Esophagus squamous epithelium (tissue), 4 donors: ENCODE results near the gene PTPRM.

Experiments used
- POLR2A ChIP-seq, 4 donors: fragments of 450-650 bp; IDR thresholded peaks; one replicate each; pipeline ENCODE4 v1.6.1; 2017; ENCODE audit warnings: antibody characterized with exemption in 4 of 4, mild to moderate bottlenecking in 4 of 4, moderate library complexity in 3 of 4
- TF ChIP-seq, protein P1 (sequence below), 6 experiments: fragments of 450-650 bp in 4 of 6; fragments of 200-600 bp in 2 of 6; sonication (generic) in 2 of 6; IDR thresholded peaks; one replicate each; pipeline ENCODE4 v1.5.1; 2016 to 2019; ENCODE audit warnings: antibody characterized with exemption in 6 of 6, mild to moderate bottlenecking in 4 of 6, moderate library complexity in 4 of 6

DNA sequence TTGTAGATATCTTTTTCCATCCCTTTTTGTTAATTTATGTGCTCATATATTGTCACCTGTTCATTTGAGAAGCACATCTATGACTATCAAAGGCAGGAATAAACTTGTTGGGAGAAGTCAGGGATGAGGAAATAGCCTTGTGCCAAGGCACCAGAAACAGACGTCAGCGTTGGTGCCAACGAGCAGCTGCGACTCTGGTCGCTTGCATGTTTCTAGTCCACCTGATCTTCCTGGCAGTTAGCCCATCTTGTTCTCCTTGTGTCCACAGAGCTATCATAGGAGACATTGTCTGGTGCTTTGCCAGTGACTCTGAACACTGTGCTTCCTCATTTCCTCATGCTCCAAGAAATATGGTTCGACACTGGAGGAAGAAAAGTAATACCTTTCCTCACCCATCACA is 374.4 kb downstream of the PTPRM start:
- TF ChIP-seq POLR2A (IDR thresholded peaks at IDR 0.05) = no peak
- TF ChIP-seq, protein P1, sequence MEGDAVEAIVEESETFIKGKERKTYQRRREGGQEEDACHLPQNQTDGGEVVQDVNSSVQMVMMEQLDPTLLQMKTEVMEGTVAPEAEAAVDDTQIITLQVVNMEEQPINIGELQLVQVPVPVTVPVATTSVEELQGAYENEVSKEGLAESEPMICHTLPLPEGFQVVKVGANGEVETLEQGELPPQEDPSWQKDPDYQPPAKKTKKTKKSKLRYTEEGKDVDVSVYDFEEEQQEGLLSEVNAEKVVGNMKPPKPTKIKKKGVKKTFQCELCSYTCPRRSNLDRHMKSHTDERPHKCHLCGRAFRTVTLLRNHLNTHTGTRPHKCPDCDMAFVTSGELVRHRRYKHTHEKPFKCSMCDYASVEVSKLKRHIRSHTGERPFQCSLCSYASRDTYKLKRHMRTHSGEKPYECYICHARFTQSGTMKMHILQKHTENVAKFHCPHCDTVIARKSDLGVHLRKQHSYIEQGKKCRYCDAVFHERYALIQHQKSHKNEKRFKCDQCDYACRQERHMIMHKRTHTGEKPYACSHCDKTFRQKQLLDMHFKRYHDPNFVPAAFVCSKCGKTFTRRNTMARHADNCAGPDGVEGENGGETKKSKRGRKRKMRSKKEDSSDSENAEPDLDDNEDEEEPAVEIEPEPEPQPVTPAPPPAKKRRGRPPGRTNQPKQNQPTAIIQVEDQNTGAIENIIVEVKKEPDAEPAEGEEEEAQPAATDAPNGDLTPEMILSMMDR (IDR thresholded peaks at IDR 0.05) = no peak
